HepG2 (cell line): ENCODE measurements around the gene OR10G6.

ENCODE experiments used
- CTCF ChIP-seq: sonication (generic); formaldehyde crosslinking; IDR thresholded peaks from 2 replicates; pipeline ENCODE4 v1.5.0; 2020; ENCODE audit warnings: mild to moderate bottlenecking, missing genetic modification reagents, moderate library complexity
- FOXM1 ChIP-seq: sonication (generic); formaldehyde crosslinking; IDR thresholded peaks from 2 replicates; pipeline ENCODE4 v1.5.0; 2020; ENCODE audit warnings: missing genetic modification reagents
- SMARCC2 ChIP-seq: fragments of 450-650 bp; IDR thresholded peaks from 2 replicates; pipeline ENCODE4 v1.6.1; 2017; ENCODE audit warnings: antibody characterized with exemption, mild to moderate bottlenecking
- ZBTB33 ChIP-seq: sonication (generic); formaldehyde crosslinking; IDR thresholded peaks from 2 replicates; pipeline ENCODE4 v1.4.0; 2020; ENCODE audit warnings: missing genetic modification reagents

- no peak for TF ChIP-seq SMARCC2
- no peak for TF ChIP-seq CTCF
- TF ChIP-seq ZBTB33 (CRISPR knock-in tag), result no peak
- no peak for TF ChIP-seq FOXM1
Measured at GRCh38 chr11:124036666-124037065, 41.7 kb upstream of the OR10G6 start.
